ENCODE data around the gene SLC44A2. TPM values are rescaled to one million over a fixed set of nuclear protein-coding genes. Genes with fewer than 3 reads are reported as not detected.

The SLC44A2 gene
- total and polyA plus RNA-seq, 2 of the 13 experiments (the other 11 are each of a cell fraction or from before 2014, with no cell fraction given): 2.4 to 5.6 TPM

DNA sequence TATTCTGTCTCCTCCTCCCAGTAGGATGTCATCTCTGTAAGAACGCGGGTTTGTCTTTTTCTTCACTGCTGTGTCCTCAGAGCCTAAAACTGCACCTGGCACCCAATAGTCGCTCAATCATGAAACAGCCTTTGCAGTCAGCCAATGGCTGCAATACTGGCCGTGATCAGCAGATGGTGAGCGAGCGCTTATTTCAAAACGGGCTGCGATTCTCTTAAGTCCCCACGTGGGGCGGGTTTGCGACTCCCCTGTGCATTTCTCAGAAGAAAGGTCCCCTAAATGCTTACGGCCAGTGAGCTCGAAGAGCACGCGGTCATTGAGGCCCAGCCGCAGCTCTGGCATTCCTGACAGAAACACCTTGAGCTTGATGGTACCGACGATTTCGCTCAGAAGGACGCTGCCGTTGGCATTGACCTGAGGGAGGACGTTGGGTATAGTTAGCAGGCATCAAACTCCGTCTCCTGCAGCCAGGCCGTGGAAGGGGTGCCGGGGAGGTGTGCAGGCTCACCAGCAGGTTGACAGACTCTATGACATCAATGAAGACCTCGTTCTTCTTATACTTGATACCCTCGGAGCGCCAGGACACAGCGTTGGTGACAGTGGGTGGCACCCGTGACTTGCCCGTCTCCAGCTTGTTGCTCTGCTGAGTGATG, 44.2 kb upstream of the SLC44A2 start (continued):
- TF ChIP-seq, protein P1, sequence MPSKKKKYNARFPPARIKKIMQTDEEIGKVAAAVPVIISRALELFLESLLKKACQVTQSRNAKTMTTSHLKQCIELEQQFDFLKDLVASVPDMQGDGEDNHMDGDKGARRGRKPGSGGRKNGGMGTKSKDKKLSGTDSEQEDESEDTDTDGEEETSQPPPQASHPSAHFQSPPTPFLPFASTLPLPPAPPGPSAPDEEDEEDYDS (CRISPR knock-in tag; IDR thresholded peaks at IDR 0.05): 0 out of 2 replicates have a peak, but pooled peaks have one; percentile 46
- TF ChIP-seq ZNF124 (CRISPR knock-in tag; IDR thresholded peaks at IDR 0.05) (no peak), RFX1 (IDR thresholded peaks at IDR 0.05) (no peak), MBD4 (IDR thresholded peaks at IDR 0.05; ENCODE audit: borderline replicate concordance, low read length) (no peak), KLF16 (CRISPR knock-in tag; IDR thresholded peaks at IDR 0.05) (peak in 1 of 2 experiments; percentile 39; a peak in 1 of 4 replicates), ZNF839 (CRISPR knock-in tag; IDR thresholded peaks at IDR 0.05; ENCODE audit: borderline replicate concordance) (no peak), JDP2 (CRISPR knock-in tag; IDR thresholded peaks at IDR 0.05; ENCODE audit: borderline replicate concordance) (no peak), ZNF781 (CRISPR knock-in tag; IDR thresholded peaks at IDR 0.05; ENCODE audit: borderline replicate concordance, not compliant biosample characterization) (no peak), ZBTB3 (CRISPR knock-in tag; IDR thresholded peaks at IDR 0.05; ENCODE audit: borderline replicate concordance, low read depth) (no peak), REL (CRISPR knock-in tag; conservative IDR thresholded peaks at IDR 0.05) (no peak), NAIF1 (CRISPR knock-in tag; IDR thresholded peaks at IDR 0.05; ENCODE audit: borderline replicate concordance) (no peak), ARHGAP35 (CRISPR knock-in tag; IDR thresholded peaks at IDR 0.05; ENCODE audit: borderline replicate concordance) (no peak), BCL6 (CRISPR knock-in tag; IDR thresholded peaks at IDR 0.05) (no peak), NFE2 (CRISPR knock-in tag; IDR thresholded peaks at IDR 0.05) (no peak), GZF1 (CRISPR knock-in tag; IDR thresholded peaks at IDR 0.05) (no peak)
- TF ChIP-seq, protein P2, sequence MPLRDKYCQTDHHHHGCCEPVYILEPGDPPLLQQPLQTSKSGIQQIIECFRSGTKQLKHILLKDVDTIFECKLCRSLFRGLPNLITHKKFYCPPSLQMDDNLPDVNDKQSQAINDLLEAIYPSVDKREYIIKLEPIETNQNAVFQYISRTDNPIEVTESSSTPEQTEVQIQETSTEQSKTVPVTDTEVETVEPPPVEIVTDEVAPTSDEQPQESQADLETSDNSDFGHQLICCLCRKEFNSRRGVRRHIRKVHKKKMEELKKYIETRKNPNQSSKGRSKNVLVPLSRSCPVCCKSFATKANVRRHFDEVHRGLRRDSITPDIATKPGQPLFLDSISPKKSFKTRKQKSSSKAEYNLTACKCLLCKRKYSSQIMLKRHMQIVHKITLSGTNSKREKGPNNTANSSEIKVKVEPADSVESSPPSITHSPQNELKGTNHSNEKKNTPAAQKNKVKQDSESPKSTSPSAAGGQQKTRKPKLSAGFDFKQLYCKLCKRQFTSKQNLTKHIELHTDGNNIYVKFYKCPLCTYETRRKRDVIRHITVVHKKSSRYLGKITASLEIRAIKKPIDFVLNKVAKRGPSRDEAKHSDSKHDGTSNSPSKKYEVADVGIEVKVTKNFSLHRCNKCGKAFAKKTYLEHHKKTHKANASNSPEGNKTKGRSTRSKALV (CRISPR knock-in tag; IDR thresholded peaks at IDR 0.05): no peak
- TF ChIP-seq, protein P3, sequence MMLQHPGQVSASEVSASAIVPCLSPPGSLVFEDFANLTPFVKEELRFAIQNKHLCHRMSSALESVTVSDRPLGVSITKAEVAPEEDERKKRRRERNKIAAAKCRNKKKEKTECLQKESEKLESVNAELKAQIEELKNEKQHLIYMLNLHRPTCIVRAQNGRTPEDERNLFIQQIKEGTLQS (CRISPR knock-in tag; IDR thresholded peaks at IDR 0.05): no peak
- TF ChIP-seq, protein P4, sequence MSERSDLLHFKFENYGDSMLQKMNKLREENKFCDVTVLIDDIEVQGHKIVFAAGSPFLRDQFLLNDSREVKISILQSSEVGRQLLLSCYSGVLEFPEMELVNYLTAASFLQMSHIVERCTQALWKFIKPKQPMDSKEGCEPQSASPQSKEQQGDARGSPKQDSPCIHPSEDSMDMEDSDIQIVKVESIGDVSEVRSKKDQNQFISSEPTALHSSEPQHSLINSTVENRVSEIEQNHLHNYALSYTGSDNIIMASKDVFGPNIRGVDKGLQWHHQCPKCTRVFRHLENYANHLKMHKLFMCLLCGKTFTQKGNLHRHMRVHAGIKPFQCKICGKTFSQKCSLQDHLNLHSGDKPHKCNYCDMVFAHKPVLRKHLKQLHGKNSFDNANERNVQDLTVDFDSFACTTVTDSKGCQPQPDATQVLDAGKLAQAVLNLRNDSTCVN (CRISPR knock-in tag; IDR thresholded peaks at IDR 0.05; ENCODE audit: borderline replicate concordance): peak; percentile 19; the same call in 1 of the 2 replicates
- TF ChIP-seq, protein P5, sequence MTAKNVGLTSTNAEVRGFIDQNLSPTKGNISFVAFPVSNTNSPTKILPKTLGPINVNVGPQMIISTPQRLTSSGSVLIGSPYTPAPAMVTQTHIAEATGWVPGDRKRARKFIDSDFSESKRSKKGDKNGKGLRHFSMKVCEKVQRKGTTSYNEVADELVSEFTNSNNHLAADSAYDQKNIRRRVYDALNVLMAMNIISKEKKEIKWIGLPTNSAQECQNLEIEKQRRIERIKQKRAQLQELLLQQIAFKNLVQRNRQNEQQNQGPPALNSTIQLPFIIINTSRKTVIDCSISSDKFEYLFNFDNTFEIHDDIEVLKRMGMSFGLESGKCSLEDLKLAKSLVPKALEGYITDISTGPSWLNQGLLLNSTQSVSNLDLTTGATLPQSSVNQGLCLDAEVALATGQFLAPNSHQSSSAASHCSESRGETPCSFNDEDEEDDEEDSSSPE (CRISPR knock-in tag; IDR thresholded peaks at IDR 0.05): no peak

Data from HepG2 (cell line).